ENCODE results near the gene CSK.

DNA sequence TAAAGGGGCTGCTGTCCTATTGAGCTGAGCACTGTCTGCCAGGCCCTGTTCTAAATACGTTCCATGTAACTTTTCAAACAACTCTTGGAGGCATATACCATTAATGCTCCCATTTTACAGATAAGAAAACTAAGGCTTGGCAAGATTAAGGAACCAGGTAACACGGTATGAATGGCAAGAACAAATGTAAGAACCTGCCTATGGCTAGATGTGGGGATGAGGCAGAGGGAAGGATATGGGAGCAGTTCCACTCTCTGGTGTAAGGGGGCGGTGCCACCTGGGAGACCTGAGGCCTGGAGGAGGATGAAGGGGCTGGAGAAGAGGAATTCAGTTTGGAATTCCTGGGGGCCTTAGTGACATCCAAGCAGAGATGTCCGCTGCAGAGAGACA lies 27.0 kb downstream of the CSK start:
- TF ChIP-seq, protein P1, sequence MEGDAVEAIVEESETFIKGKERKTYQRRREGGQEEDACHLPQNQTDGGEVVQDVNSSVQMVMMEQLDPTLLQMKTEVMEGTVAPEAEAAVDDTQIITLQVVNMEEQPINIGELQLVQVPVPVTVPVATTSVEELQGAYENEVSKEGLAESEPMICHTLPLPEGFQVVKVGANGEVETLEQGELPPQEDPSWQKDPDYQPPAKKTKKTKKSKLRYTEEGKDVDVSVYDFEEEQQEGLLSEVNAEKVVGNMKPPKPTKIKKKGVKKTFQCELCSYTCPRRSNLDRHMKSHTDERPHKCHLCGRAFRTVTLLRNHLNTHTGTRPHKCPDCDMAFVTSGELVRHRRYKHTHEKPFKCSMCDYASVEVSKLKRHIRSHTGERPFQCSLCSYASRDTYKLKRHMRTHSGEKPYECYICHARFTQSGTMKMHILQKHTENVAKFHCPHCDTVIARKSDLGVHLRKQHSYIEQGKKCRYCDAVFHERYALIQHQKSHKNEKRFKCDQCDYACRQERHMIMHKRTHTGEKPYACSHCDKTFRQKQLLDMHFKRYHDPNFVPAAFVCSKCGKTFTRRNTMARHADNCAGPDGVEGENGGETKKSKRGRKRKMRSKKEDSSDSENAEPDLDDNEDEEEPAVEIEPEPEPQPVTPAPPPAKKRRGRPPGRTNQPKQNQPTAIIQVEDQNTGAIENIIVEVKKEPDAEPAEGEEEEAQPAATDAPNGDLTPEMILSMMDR (IDR thresholded peaks at IDR 0.05), result no peak
- TF ChIP-seq EZH2 (IDR thresholded peaks at IDR 0.05; ENCODE audit: borderline replicate concordance, insufficient read depth, low read depth, low read length, poor library complexity, severe bottlenecking), result no peak

Measured in B cell (primary cell).